ENCODE data around the gene CDH13.

GRCh38 chr16:83348991-83349390 lies 722.2 kb downstream of the CDH13 start:
- no peak for TF ChIP-seq MYNN (tag by site-specific recombination; IDR thresholded peaks at IDR 0.05; ENCODE audit: borderline replicate concordance)
- TF ChIP-seq TCF7L2 (IDR thresholded peaks at IDR 0.05; ENCODE audit: borderline replicate concordance, low read depth, low read length): no peak
- TF ChIP-seq INSM2 (tag by site-specific recombination; IDR thresholded peaks at IDR 0.05): no peak
- no peak for TF ChIP-seq ZNF140 (tag by site-specific recombination; IDR thresholded peaks at IDR 0.05)
- TF ChIP-seq ZBTB1 (tag by site-specific recombination; IDR thresholded peaks at IDR 0.05): no peak
- no peak for TF ChIP-seq ZNF639 (tag by site-specific recombination; IDR thresholded peaks at IDR 0.05)
- TF ChIP-seq, protein P1, sequence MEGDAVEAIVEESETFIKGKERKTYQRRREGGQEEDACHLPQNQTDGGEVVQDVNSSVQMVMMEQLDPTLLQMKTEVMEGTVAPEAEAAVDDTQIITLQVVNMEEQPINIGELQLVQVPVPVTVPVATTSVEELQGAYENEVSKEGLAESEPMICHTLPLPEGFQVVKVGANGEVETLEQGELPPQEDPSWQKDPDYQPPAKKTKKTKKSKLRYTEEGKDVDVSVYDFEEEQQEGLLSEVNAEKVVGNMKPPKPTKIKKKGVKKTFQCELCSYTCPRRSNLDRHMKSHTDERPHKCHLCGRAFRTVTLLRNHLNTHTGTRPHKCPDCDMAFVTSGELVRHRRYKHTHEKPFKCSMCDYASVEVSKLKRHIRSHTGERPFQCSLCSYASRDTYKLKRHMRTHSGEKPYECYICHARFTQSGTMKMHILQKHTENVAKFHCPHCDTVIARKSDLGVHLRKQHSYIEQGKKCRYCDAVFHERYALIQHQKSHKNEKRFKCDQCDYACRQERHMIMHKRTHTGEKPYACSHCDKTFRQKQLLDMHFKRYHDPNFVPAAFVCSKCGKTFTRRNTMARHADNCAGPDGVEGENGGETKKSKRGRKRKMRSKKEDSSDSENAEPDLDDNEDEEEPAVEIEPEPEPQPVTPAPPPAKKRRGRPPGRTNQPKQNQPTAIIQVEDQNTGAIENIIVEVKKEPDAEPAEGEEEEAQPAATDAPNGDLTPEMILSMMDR (tag by site-specific recombination; IDR thresholded peaks at IDR 0.05): no peak
- no peak for TF ChIP-seq ZNF274 (IDR thresholded peaks at IDR 0.05; ENCODE audit: low read length)
- TF ChIP-seq ZNF274 (tag by site-specific recombination; IDR thresholded peaks at IDR 0.05; ENCODE audit: borderline replicate concordance): no peak
- TF ChIP-seq ZBTB8A (tag by site-specific recombination; IDR thresholded peaks at IDR 0.05): no peak
- TF ChIP-seq ZNF157 (tag by site-specific recombination; IDR thresholded peaks at IDR 0.05): no peak
- no peak for TF ChIP-seq GFI1B (tag by site-specific recombination; IDR thresholded peaks at IDR 0.05)
- TF ChIP-seq SP2 (tag by site-specific recombination; IDR thresholded peaks at IDR 0.05): no peak
- TF ChIP-seq ZBTB26 (tag by site-specific recombination; optimal IDR thresholded peaks at IDR 0.05): no peak
- TF ChIP-seq ZNF214 (tag by site-specific recombination; IDR thresholded peaks at IDR 0.05; ENCODE audit: borderline replicate concordance): no peak

Measured in HEK293 (cell line).